ENCODE data around the gene CD63. TPM values are rescaled to one million over a fixed set of nuclear protein-coding genes. Genes with fewer than 3 reads are reported as not detected.

Gene CD63
- total and polyA plus RNA-seq, 12 donors, result 796 to 2,350 (median 1,526) TPM

DNA sequence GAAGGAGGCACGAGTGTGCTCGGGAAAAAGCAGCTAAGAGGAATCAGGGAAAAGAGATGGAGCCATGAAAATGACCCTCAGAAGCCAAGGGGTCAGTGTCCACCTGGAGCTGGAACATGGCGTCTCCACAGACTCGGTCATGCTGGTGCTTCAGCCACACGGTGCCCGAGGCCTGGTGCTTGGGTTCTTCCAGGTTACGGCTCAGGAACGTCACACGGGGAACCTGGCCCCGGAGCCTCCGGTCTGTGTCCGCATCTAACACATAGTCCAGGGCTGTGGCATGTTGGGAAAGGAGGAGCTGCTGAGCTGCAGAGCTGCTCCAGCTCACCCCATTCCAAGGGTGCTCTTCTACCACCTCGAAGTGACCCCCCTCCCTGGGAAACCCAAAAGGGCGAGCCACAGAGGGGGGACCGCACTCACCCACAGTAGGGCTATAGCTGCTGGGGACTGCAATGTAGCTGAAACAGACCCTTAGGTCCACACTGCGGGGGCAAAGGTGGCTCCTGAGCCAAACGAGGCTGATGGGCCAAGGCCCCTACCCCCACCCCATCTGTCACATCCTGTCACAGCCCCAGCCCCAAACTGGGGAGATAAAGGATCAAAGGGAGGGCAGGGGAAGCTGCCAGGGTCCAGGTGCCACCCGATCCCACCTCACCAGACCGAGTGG is 31.9 kb downstream of the CD63 start:
- no peak for TF ChIP-seq POLR2A (IDR thresholded peaks at IDR 0.05)
- TF ChIP-seq, protein P1, sequence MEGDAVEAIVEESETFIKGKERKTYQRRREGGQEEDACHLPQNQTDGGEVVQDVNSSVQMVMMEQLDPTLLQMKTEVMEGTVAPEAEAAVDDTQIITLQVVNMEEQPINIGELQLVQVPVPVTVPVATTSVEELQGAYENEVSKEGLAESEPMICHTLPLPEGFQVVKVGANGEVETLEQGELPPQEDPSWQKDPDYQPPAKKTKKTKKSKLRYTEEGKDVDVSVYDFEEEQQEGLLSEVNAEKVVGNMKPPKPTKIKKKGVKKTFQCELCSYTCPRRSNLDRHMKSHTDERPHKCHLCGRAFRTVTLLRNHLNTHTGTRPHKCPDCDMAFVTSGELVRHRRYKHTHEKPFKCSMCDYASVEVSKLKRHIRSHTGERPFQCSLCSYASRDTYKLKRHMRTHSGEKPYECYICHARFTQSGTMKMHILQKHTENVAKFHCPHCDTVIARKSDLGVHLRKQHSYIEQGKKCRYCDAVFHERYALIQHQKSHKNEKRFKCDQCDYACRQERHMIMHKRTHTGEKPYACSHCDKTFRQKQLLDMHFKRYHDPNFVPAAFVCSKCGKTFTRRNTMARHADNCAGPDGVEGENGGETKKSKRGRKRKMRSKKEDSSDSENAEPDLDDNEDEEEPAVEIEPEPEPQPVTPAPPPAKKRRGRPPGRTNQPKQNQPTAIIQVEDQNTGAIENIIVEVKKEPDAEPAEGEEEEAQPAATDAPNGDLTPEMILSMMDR (IDR thresholded peaks at IDR 0.05), result no peak
- H3K27ac ChIP-seq, result no peak overlapping the region
- no peaks in the 10 kb centered on the region for H3K9me3 ChIP-seq (replicated peaks in 1 of 3)
- no peak overlapping the region for H3K4me3 ChIP-seq
- no peaks in the 10 kb centered on the region for H3K4me1 ChIP-seq (replicated peaks in 1 of 2)
- H3K36me3 ChIP-seq (replicated peaks in 1 of 2), result no peaks in the 10 kb centered on the region
- peak in 1 of 7 donors; percentile 9 for DNase-seq
- WGBS, 4 donors, result 86 to 90% (median 88%) methylated on average over 4 to 19 of the region's 19 CpGs
- H3K27me3 ChIP-seq, result no peaks in the 10 kb centered on the region
- intact Hi-C loops (cut with DNase I), result no loop called here

DNA sequence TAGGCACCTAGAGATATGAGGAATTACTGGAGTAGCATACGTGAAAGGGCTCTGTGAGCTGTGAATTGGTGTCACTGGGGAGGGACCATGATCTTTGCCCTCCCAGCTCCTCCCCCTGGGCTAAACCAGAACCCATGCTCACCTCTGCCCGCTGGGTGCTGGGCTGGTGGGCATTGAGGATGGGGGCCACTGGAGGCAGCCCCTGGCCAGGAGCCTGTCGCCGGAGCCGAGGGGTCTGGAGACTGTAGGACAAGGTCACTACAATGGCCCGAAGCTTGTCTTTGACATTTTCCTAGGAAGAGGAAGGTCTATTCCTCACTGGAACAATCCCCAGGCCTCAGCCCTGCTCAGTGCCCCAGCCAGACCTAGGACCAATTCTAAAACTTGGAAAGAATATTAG is 32.7 kb downstream of the CD63 start:
- intact Hi-C loops (cut with DNase I), result no loop called here
- Histone ChIP-seq H3K4me1 (replicated peaks in 1 of 2) (no peaks in the 10 kb centered on the region), H3K27me3 (no peaks in the 10 kb centered on the region), H3K36me3 (replicated peaks in 1 of 2) (no peaks in the 10 kb centered on the region), H3K4me3 (no peak overlapping the region), H3K27ac (no peak overlapping the region), H3K9me3 (replicated peaks in 1 of 3) (no peaks in the 10 kb centered on the region)
- TF ChIP-seq POLR2A (IDR thresholded peaks at IDR 0.05), result no peak
- TF ChIP-seq, protein P1 (IDR thresholded peaks at IDR 0.05), result no peak
- peak in 1 of 7 donors; percentile 1 for DNase-seq
- 85 to 100% (median 87%) methylated on average over 1 to 6 of the region's 6 CpGs for WGBS, 4 donors

DNA sequence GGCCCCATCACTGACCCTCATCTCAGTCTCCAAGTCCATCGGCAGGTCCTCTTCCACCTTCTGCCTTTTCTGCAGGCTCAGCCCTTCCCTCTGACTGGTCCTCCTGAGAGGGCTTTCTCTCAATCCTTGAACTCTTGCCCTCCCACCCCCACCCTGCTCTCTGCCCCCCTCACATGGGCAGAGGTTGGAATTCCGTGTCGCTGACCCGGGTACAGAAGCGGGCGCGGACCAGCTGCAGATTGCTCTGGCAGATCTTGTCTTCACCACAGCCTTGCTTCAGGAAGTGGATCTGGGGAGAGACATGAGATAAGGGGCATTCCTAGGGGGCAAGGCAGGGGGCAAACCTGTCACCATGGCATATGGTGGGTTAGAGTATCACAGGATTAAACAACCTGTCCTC is 33.5 kb downstream of the CD63 start:
- no peaks in the 10 kb centered on the region for H3K4me1 ChIP-seq (replicated peaks in 1 of 2)
- no peak overlapping the region for H3K4me3 ChIP-seq
- H3K9me3 ChIP-seq (replicated peaks in 1 of 3), result no peaks in the 10 kb centered on the region
- H3K27ac ChIP-seq, result no peak overlapping the region
- 73 to 91% (median 89%) methylated on average over 7 of the region's 7 CpGs for WGBS, 4 donors
- no peaks in the 10 kb centered on the region for H3K27me3 ChIP-seq
- peak in 1 of 7 donors; percentile 2 for DNase-seq
- H3K36me3 ChIP-seq (replicated peaks in 1 of 2), result no peaks in the 10 kb centered on the region
- intact Hi-C loops (cut with DNase I), result no loop called here
- TF ChIP-seq, protein P1 (IDR thresholded peaks at IDR 0.05), result no peak
- TF ChIP-seq POLR2A (IDR thresholded peaks at IDR 0.05), result no peak

DNA sequence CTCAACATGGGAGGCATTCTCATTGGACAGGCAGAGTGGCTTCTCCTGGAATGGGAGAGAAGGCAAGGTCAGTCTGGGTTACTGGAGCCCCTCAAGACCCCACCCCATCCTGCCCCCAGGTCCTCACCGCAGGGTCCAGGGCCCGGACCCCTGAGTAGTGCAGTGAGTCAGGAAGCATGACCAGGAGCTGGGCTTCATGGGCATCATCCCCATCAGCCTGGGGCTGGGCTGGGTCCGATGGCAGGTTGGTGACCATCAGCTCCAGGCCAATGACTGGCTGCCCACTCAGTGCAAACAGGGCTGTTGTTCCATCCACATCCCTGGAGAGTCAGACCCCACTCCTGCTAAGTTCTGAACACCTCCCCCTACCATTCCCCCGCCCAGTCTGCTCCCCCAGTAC is 34.2 kb downstream of the CD63 start:
- intact Hi-C loops (cut with DNase I), result no loop called here
- Histone ChIP-seq H3K9me3 (replicated peaks in 1 of 3) (no peaks in the 10 kb centered on the region), H3K36me3 (replicated peaks in 1 of 2) (no peaks in the 10 kb centered on the region), H3K27ac (no peak overlapping the region), H3K27me3 (no peaks in the 10 kb centered on the region), H3K4me1 (replicated peaks in 1 of 2) (no peaks in the 10 kb centered on the region), H3K4me3 (no peak overlapping the region)
- TF ChIP-seq, protein P1 (IDR thresholded peaks at IDR 0.05), result no peak
- TF ChIP-seq POLR2A (IDR thresholded peaks at IDR 0.05), result no peak
- DNase-seq, result peak in 1 of 7 donors; percentile 4
- 90 to 98% (median 95%) methylated on average over 2 to 4 of the region's 4 CpGs for WGBS, 4 donors

Measured in adrenal gland (tissue), 12 donors.